ENCODE measurements around the gene FUT4.
A peak's percentile ranks its signal among the peaks of the same experiment; 100 is the strongest.

Gene FUT4

GRCh38 chr11:94507485-94507884 is 36.2 kb upstream of the FUT4 start:
- DNase-seq (ENCODE audit: extremely low spot score) = no peak
- TF ChIP-seq CTCF (IDR thresholded peaks at IDR 0.05; ENCODE audit: control extremely low read depth, extremely low read depth, low read depth, missing control alignments) = no peak
- ChIA-PET CTCF (interaction anchor here (0.9 to 3.6 kb wide), 8 partner anchors 10 to 612 kb away, joined by 3 to 16 read pairs (median 7); no protein-coding TSS in a partner anchor), POLR2A (no interaction called here)

- CTCF ChIA-PET = interaction anchor here (0.7 to 2.4 kb wide), 7 partner anchors 9 to 617 kb away, joined by 3 to 7 read pairs (median 4); no protein-coding TSS in a partner anchor
- TF ChIP-seq CTCF (IDR thresholded peaks at IDR 0.05; ENCODE audit: control extremely low read depth, extremely low read depth, low read depth, missing control alignments) = no peak
- peak; percentile 49 for DNase-seq (ENCODE audit: extremely low spot score)
- POLR2A ChIA-PET = no interaction called here
Observed at GRCh38 chr11:94511932-94512781, 31.6 kb upstream of the FUT4 start, which contains the start of gene C11orf97. C11orf97 (plus strand) TSS chr11:94512461; CDS start chr11:94512529, 68 bp downstream.

GRCh38 chr11:94513091-94513490 is 30.6 kb upstream of the FUT4 start:
- CTCF ChIA-PET = interaction anchor here (0.7 to 1.6 kb wide), 6 partner anchors 9 to 330 kb away, joined by 3 to 6 read pairs (median 4); no protein-coding TSS in a partner anchor
- POLR2A ChIA-PET = no interaction called here
- TF ChIP-seq CTCF (IDR thresholded peaks at IDR 0.05; ENCODE audit: control extremely low read depth, extremely low read depth, low read depth, missing control alignments) = no peak
- DNase-seq (ENCODE audit: extremely low spot score) = no peak

- no peak for DNase-seq (ENCODE audit: extremely low spot score)
- no peak for TF ChIP-seq CTCF (IDR thresholded peaks at IDR 0.05; ENCODE audit: control extremely low read depth, extremely low read depth, low read depth, missing control alignments)
- ChIA-PET POLR2A (no interaction called here), CTCF (interaction anchor here (0.8 to 1.8 kb wide), 3 partner anchors 16 to 87 kb away, joined by 4 read pairs; no protein-coding TSS in a partner anchor)
Observed at GRCh38 chr11:94515398-94515797, 28.3 kb upstream of the FUT4 start.

- POLR2A ChIA-PET = no interaction called here
- no peak for TF ChIP-seq CTCF (IDR thresholded peaks at IDR 0.05; ENCODE audit: control extremely low read depth, extremely low read depth, low read depth, missing control alignments)
- DNase-seq (ENCODE audit: extremely low spot score) = no peak
- CTCF ChIA-PET = interaction anchor here (0.8 to 3.6 kb wide), 15 partner anchors 9 to 634 kb away, joined by 3 to 14 read pairs (median 5); no protein-coding TSS in a partner anchor
Observed at GRCh38 chr11:94516725-94517124, 27.0 kb upstream of the FUT4 start.

- DNase-seq (ENCODE audit: extremely low spot score) = no peak
- ChIA-PET POLR2A (no interaction called here), CTCF (interaction anchor here (1.0 to 3.6 kb wide), 11 partner anchors 8 to 335 kb away, joined by 3 to 14 read pairs (median 5); no protein-coding TSS in a partner anchor)
- no peak for TF ChIP-seq CTCF (IDR thresholded peaks at IDR 0.05; ENCODE audit: control extremely low read depth, extremely low read depth, low read depth, missing control alignments)
Observed at GRCh38 chr11:94518300-94518699, 25.4 kb upstream of the FUT4 start.
